M059J (cell line): Measurements from ENCODE around the gene PYDC2. TPM values are rescaled to one million over a fixed set of nuclear protein-coding genes. Genes with fewer than 3 reads are reported as not detected.
"Not testable (repeated sequence)": the region's sequence is repeated elsewhere in the genome, so short reads cannot be mapped to it uniquely, and the experiment has no call there.

Experiments
- DNase-seq: peaks from one replicate; pipeline ENCODE4 v3.0.0-alpha.2; 2012; ENCODE audit warnings: low read depth
- total RNA-seq: library from RNA; depleted of rRNA; stranded (reverse); fragments of >200 nt; shearing (Covaris generic); gene quantifications from 2 replicates; pipeline ENCODE4 v1.2.3, GENCODE V29; 2014; rRNA removed

The PYDC2 gene
- total RNA-seq, 1 experiment from 2014 or later = not detected

GRCh38 chr3:191470080-191470479, 9.1 kb downstream of the PYDC2 start:
- DNase-seq = no peak

DNA sequence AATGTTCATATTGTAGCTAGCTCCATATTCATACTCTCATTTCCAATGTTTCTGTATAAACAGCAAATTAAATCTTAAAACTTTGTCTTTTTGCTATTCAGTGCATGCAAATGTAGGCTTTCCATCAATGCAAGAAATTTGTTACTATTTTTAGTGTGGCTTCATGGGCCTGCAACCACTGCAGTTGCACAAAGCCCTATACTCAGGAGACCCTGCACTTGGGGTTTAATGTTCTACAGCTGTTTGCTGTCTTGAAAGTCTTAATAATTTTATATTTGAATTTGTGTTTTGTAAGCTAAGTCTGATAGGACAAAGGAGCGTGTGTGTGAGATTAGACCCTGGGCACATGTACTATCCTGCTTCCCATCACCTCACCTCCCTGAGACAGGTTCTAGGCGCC, 9.6 kb downstream of the PYDC2 start:
- DNase-seq = no peak

DNA sequence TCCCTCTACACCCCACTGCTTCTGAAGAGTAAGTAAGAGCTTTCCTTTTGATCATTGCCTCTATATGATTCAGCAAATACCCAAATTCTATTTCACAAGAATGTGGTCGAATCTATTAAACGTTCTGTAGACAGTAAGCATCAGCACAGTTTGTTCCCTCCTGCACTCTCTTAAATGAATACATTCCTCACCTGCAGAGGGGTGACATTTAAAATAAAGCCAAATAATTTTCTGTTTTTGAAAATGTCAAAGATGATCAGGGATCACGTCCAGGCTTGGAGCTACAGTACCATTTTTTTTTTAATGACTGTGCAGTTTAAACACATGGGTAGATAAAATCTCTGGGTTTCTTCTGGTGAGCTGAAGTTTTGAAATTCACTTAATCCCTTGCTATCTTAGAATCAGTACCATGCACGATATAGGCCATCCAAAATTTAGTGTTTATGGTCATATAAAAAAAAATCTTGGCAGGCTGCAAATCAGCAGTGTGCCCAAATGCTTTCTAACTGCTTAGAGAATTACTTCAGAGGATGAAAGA, 12.8 kb downstream of the PYDC2 start:
- peak; percentile 38 for DNase-seq

DNA sequence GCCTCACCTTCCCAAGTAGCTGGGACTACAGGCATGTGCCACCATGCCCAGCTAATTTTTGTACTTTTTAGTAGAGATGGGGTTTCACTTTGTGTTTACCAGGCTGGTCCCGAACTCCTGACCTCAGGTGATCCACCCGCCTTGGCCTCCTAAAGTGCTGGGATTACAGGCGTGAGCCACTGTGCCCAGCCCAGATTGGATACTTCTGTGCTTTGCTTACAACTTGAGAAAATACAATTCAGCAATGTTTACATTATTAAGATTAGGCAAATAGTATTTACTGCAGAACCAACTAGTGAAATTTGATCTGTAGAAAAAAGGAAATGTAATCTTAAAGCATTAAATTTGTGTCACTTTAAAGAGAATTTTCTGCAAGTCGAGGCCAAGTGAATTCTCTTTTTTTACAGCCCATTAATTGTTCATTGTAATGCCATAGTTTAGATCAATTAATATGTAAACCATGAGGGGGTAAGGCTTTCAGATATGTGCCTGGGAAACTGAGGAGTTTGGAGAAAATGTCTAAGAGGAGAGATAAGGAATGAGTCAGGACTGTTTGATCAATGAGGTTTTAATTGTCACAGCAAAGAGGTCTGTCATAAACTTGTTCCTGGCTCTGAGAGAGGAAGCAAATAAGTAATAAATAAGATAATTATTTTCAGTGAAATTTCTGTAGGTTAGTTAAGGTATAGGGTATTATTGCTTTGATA, 15.3 kb downstream of the PYDC2 start:
- peak; percentile 57 for DNase-seq

- DNase-seq = not testable (repeated sequence)
These were observed 23.0 kb downstream of the PYDC2 start for GRCh38 chr3:191483994-191484393.

GRCh38 chr3:191484461-191484860, 23.5 kb downstream of the PYDC2 start:
- peak; percentile 52 for DNase-seq

DNA sequence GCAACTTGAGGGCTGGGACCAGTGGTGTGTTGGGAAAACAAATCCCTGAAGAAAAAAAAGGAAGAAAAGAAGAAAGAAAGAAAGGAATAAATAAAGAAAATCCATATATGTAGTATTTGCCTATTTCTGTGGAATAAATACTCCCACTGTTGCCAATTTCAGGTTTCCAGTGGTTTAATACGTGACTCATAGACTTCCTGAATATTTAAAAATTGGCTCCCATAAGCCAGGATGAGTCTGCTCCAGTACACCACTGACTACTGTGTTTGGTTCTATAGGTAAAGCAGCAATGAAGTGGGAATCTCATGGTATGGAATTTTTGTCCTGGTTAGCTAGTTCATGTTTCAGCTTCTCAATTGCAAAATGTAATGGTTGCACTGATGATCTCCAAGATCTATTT, 31.6 kb downstream of the PYDC2 start:
- DNase-seq = peak; percentile 64

- no peak for DNase-seq
These were observed 32.4 kb downstream of the PYDC2 start for GRCh38 chr3:191493336-191493735.

- peak; percentile 77 for DNase-seq
These were observed 38.5 kb downstream of the PYDC2 start for GRCh38 chr3:191499307-191500080.

DNA sequence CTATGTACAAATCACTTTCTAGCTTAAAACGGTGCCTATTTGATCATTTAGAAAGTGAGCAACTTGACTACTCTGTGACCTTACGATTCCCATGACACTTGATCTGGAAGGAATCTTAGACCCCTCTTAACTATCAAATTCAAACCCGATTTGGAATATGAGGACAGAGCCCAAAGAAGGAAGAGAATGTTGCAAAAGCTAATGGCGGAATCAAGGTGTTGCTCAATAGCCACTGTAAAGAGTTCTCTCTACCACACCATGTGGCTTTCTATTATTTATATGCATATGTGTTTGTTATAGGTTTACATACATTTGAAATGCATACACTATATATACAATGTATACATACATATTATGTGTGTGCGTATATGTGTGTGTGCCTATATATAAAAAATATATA, 39.9 kb downstream of the PYDC2 start:
- DNase-seq = no peak

- DNase-seq = peak; percentile 21
These were observed 41.6 kb downstream of the PYDC2 start for GRCh38 chr3:191502583-191502982.

DNA sequence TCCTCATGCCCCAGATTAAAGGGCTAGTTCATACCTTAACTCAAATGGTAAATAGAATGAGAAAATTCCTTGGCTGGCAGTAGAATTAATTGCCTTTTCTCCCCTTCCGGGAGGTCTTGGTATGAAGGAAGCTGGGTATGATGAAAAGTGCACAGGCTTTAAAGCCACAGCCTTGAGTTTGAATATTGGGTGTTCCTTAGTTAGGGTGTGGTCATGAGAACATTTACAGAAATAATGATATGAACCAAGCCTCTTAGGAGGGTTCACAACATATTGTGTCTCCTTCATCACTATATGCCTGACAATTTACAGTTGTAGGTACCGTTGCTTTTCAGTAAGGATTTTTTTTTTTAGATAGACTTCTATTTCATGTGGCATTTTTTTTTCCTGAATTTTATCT, 48.1 kb downstream of the PYDC2 start:
- DNase-seq = no peak

Other genes with a start within 250 kb of the PYDC2 start
- 184 and 195 TPM in 2 replicates for gene CCDC50, start 131.8 kb upstream of the PYDC2 start, total RNA-seq
- gene UTS2B, start 130.6 kb upstream of the PYDC2 start, total RNA-seq = 0.57 and 10.3 TPM in 2 replicates